ENCODE data around the gene FARS2. TPM values are rescaled to one million over a fixed set of nuclear protein-coding genes. Genes with fewer than 3 reads are reported as not detected.

Gene FARS2
- total and polyA plus RNA-seq, 2 donors (not counting 3 experiments of a cell fraction or from before 2014, with no cell fraction given) = 20.2 to 20.5 TPM

DNA sequence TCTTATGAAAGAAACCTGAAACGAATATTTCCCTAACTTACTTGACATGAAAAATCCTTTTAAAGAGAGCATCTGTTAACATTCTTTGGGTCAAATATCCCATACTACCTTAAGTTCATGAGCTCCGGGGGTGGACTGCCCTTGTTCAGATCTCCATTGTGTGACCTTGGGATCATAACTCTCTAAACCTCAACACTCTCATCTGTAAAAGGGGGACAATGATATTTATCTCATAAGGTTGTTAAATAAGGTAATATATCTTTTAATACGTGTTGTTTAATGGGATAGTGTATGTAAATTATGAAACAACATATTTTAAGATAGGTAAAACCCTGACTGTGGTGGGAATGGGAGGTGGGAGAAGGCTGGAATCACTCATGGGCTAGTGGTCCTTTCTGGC, 326.3 kb downstream of the FARS2 start:
- Histone ChIP-seq H3K27me3 (ENCODE audit: control insufficient read depth in 2 of 2, insufficient read depth in 2 of 2, low read length in 2 of 2) (no peaks in the 10 kb centered on the region), H3K9me3 (replicated peaks; ENCODE audit: control insufficient read depth, insufficient read depth, low read length) (no peaks in the 10 kb centered on the region), H3K79me2 (ENCODE audit: control insufficient read depth, insufficient read depth, low read length) (no peaks in the 10 kb centered on the region), H3K9me1 (replicated peaks; ENCODE audit: control insufficient read depth, extremely low read depth, insufficient read depth, low read length) (no peaks in the 10 kb centered on the region), H3K4me1 (ENCODE audit: control insufficient read depth, extremely low read depth, insufficient read depth, low read length) (no peaks in the 10 kb centered on the region), H3K9ac (replicated peaks; ENCODE audit: extremely low read depth, insufficient read depth, low read length) (no peak overlapping the region), H4K20me1 (replicated peaks; ENCODE audit: control insufficient read depth, extremely low read depth, insufficient read depth, low read length) (no peaks in the 10 kb centered on the region), H2AFZ (ENCODE audit: low read depth, low read length) (no peak overlapping the region), H3K36me3 (ENCODE audit: control insufficient read depth in 2 of 2, extremely low read depth in 1 of 2, insufficient read depth in 2 of 2, low read length in 2 of 2) (no peaks in the 10 kb centered on the region), H3K4me3 (replicated peaks in 1 of 3; ENCODE audit: insufficient read depth in 1 of 3, low read depth in 1 of 3, low read length in 3 of 3) (no peak overlapping the region), H3K4me2 (ENCODE audit: insufficient read depth, low read length) (no peak overlapping the region), H3K27ac (ENCODE audit: insufficient read depth, low read depth, low read length) (no peak overlapping the region)
- intact Hi-C loops (cut with micrococcal nuclease) = no loop called here
- TF ChIP-seq POLR2A (IDR thresholded peaks at IDR 0.05; ENCODE audit: low read depth, low read length) (no peak), POLR2AphosphoS5 (IDR thresholded peaks at IDR 0.05; ENCODE audit: insufficient read depth, low read depth, low read length) (no peak), EZH2 (IDR thresholded peaks at IDR 0.05; ENCODE audit: borderline replicate concordance, low read depth, low read length, severe bottlenecking) (no peak), GATA2 (IDR thresholded peaks at IDR 0.05; ENCODE audit: insufficient read depth, insufficient read length, low read depth, low read length) (no peak), MYC (IDR thresholded peaks at IDR 0.05; ENCODE audit: low read depth, low read length) (no peak)
- TF ChIP-seq, protein P1, sequence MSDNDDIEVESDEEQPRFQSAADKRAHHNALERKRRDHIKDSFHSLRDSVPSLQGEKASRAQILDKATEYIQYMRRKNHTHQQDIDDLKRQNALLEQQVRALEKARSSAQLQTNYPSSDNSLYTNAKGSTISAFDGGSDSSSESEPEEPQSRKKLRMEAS (IDR thresholded peaks at IDR 0.05; ENCODE audit: insufficient read depth, insufficient read length) = no peak
- TF ChIP-seq, protein P2, sequence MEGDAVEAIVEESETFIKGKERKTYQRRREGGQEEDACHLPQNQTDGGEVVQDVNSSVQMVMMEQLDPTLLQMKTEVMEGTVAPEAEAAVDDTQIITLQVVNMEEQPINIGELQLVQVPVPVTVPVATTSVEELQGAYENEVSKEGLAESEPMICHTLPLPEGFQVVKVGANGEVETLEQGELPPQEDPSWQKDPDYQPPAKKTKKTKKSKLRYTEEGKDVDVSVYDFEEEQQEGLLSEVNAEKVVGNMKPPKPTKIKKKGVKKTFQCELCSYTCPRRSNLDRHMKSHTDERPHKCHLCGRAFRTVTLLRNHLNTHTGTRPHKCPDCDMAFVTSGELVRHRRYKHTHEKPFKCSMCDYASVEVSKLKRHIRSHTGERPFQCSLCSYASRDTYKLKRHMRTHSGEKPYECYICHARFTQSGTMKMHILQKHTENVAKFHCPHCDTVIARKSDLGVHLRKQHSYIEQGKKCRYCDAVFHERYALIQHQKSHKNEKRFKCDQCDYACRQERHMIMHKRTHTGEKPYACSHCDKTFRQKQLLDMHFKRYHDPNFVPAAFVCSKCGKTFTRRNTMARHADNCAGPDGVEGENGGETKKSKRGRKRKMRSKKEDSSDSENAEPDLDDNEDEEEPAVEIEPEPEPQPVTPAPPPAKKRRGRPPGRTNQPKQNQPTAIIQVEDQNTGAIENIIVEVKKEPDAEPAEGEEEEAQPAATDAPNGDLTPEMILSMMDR (IDR thresholded peaks at IDR 0.05; ENCODE audit: extremely low read depth in 1 of 2, insufficient read depth in 1 of 2, low read depth in 1 of 2, low read length in 2 of 2) = no peak
- ChIA-PET POLR2A (no interaction called here), CTCF (no interaction called here)
- no peak for FAIRE-seq
- BruUV-seq (replicated peaks) = no TSS peak
- dilution Hi-C loops (cut with MboI; ENCODE audit: extremely low pct_ligation_motif_present, low sequenced_read_pairs) = no loop called here
- no peak for DNase-seq (ENCODE audit: low read depth, low spot score)
